Measurements from ENCODE around the gene AHDC1.

GRCh38 chr1:27509127-27510080 is 94.5 kb downstream of the AHDC1 start:
- TF ChIP-seq CTCF (IDR thresholded peaks at IDR 0.05; ENCODE audit: borderline replicate concordance, extremely low read depth, low read length, poor library complexity, severe bottlenecking): no peak
- TF ChIP-seq EZH2 (IDR thresholded peaks at IDR 0.05; ENCODE audit: borderline replicate concordance, low read depth, low read length, severe bottlenecking): no peak
